ENCODE measurements around the gene MAVS. TPM values are rescaled to one million over a fixed set of nuclear protein-coding genes. Genes with fewer than 3 reads are reported as not detected.
"Not testable (repeated sequence)": the region's sequence is repeated elsewhere in the genome, so short reads cannot be mapped to it uniquely, and the experiment has no call there.

The MAVS gene
- total RNA-seq, 1 experiment from 2014 or later = 23.4 TPM

GRCh38 chr20:3842348-3842930, 4.2 kb upstream of the MAVS start:
- DNase-seq (ENCODE audit: low spot score) = no peak
- no peaks in the 10 kb centered on the region for H3K9me3 Mint-ChIP-seq
- H3K36me3 Mint-ChIP-seq = no peaks in the 10 kb centered on the region
- no peaks in the 10 kb centered on the region for H3K27me3 Mint-ChIP-seq (ENCODE audit: low read depth)
- no peak for ATAC-seq
- H3K4me3 Mint-ChIP-seq = no peak overlapping the region
- TF ChIP-seq CBFB (CRISPR knock-in tag; IDR thresholded peaks at IDR 0.05; ENCODE audit: low read depth) (no peak), NFYB (CRISPR knock-in tag; conservative IDR thresholded peaks at IDR 0.05; ENCODE audit: low read depth) (no peak), TEAD1 (CRISPR knock-in tag; IDR thresholded peaks at IDR 0.05) (no peak), EMX1 (CRISPR knock-in tag; IDR thresholded peaks at IDR 0.05) (no peak), FOXK1 (CRISPR knock-in tag; IDR thresholded peaks at IDR 0.05) (no peak), CREB1 (CRISPR knock-in tag; IDR thresholded peaks at IDR 0.05) (no peak), IRF2 (CRISPR knock-in tag; IDR thresholded peaks at IDR 0.05; ENCODE audit: borderline replicate concordance, low read depth) (no peak), PRRX2 (CRISPR knock-in tag; IDR thresholded peaks at IDR 0.05) (no peak), USF1 (CRISPR knock-in tag; IDR thresholded peaks at IDR 0.05) (no peak), ZNF671 (CRISPR knock-in tag; IDR thresholded peaks at IDR 0.05) (no peak), NFE2L1 (CRISPR knock-in tag; IDR thresholded peaks at IDR 0.05) (no peak), ZNF232 (CRISPR knock-in tag; IDR thresholded peaks at IDR 0.05) (no peak), MXD4 (CRISPR knock-in tag; IDR thresholded peaks at IDR 0.05; ENCODE audit: borderline replicate concordance) (no peak), TEAD4 (CRISPR knock-in tag; IDR thresholded peaks at IDR 0.05) (no peak)
- TF ChIP-seq, protein P1, sequence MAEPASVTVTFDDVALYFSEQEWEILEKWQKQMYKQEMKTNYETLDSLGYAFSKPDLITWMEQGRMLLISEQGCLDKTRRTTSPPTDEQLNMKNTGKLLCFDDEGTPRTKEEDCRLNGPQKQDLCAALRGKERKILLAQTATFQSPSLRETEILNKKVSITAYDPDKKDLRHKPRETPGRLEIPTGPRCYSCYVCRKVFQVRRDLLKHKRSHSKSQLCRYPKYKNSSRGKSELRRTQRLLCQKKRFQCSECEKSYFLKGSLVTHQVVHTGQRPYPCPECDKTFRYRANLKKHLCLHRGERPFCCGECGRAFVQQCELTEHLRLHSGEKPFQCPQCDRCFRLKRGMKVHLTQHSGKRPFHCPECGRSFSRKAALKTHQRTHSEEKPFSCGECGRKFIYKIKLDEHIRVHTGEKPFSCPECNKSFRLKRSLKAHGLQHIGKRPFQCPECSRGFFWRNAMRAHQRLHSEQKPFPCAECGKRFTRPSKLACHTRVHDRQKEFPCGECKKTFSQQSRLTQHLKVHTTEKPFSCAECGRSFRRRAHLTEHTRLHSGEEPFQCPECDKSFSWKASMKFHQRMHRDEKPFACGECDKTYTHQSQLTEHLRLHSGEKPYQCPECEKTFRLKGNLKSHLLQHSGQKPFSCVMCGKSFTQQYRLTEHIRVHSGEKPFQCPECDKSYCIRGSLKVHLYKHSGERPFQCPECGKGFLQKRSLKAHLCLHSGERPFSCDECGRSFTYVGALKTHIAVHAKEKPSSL (CRISPR knock-in tag; conservative IDR thresholded peaks at IDR 0.05) = no peak
- TF ChIP-seq, protein P2, sequence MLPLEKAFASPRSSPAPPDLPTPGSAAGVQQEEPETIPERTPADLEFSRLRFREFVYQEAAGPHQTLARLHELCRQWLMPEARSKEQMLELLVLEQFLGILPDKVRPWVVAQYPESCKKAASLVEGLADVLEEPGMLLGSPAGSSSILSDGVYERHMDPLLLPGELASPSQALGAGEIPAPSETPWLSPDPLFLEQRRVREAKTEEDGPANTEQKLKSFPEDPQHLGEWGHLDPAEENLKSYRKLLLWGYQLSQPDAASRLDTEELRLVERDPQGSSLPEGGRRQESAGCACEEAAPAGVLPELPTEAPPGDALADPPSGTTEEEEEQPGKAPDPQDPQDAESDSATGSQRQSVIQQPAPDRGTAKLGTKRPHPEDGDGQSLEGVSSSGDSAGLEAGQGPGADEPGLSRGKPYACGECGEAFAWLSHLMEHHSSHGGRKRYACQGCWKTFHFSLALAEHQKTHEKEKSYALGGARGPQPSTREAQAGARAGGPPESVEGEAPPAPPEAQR (CRISPR knock-in tag; IDR thresholded peaks at IDR 0.05) = no peak
- TF ChIP-seq, protein P3, sequence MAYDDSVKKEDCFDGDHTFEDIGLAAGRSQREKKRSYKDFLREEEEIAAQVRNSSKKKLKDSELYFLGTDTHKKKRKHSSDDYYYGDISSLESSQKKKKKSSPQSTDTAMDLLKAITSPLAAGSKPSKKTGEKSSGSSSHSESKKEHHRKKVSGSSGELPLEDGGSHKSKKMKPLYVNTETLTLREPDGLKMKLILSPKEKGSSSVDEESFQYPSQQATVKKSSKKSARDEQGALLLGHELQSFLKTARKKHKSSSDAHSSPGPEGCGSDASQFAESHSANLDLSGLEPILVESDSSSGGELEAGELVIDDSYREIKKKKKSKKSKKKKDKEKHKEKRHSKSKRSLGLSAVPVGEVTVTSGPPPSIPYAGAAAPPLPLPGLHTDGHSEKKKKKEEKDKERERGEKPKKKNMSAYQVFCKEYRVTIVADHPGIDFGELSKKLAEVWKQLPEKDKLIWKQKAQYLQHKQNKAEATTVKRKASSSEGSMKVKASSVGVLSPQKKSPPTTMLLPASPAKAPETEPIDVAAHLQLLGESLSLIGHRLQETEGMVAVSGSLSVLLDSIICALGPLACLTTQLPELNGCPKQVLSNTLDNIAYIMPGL (CRISPR knock-in tag; IDR thresholded peaks at IDR 0.05) = no peak
- TF ChIP-seq, protein P4, sequence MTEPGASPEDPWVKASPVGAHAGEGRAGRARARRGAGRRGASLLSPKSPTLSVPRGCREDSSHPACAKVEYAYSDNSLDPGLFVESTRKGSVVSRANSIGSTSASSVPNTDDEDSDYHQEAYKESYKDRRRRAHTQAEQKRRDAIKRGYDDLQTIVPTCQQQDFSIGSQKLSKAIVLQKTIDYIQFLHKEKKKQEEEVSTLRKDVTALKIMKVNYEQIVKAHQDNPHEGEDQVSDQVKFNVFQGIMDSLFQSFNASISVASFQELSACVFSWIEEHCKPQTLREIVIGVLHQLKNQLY (CRISPR knock-in tag; IDR thresholded peaks at IDR 0.05) = no peak
- no peak overlapping the region for H3K27ac Mint-ChIP-seq
- POLR2A ChIA-PET = interaction anchor here (0.7 kb wide), 1 partner anchor 9 kb away, joined by 3 read pairs; no protein-coding TSS in a partner anchor
- peaks cover 6% of the 10 kb centered on the region for H3K4me1 Mint-ChIP-seq
- CTCF ChIA-PET = interaction anchor here (0.7 to 2.8 kb wide), 3 partner anchors 24 to 1574 kb away, joined by 3 to 7 read pairs (median 3); partner anchors contain the start of gene CENPB

- ChIA-PET CTCF (interaction anchor here (2.8 kb wide), 1 partner anchor 25 kb away, joined by 7 read pairs; no protein-coding TSS in a partner anchor), POLR2A (no interaction called here)
- Mint-ChIP-seq H3K4me1 (peaks cover 8% of the 10 kb centered on the region), H3K4me3 (no peak overlapping the region), H3K27me3 (ENCODE audit: low read depth) (no peaks in the 10 kb centered on the region), H3K36me3 (no peaks in the 10 kb centered on the region), H3K27ac (no peak overlapping the region), H3K9me3 (no peaks in the 10 kb centered on the region)
- TF ChIP-seq TP53 (CRISPR knock-in tag; IDR thresholded peaks at IDR 0.05) = no peak
- no peak for ATAC-seq
- DNase-seq (ENCODE audit: low spot score) = no peak
These were observed 3.1 kb upstream of the MAVS start for GRCh38 chr20:3843490-3843889.

GRCh38 chr20:3843990-3844619, 2.5 kb upstream of the MAVS start:
- H3K27ac Mint-ChIP-seq; H3K4me3 Mint-ChIP-seq; H3K4me1 Mint-ChIP-seq; H3K36me3 Mint-ChIP-seq; DNase-seq (ENCODE audit: low spot score); POLR2A ChIA-PET; ATAC-seq; H3K27me3 Mint-ChIP-seq (ENCODE audit: low read depth); H3K9me3 Mint-ChIP-seq: not testable (repeated sequence)
- CTCF ChIA-PET = interaction anchor here (2.8 kb wide), 1 partner anchor 26 kb away, joined by 7 read pairs; no protein-coding TSS in a partner anchor
